HL-60 (cell line): Measurements from ENCODE around the gene BRD4.

Source experiments
- CTCF ChIP-seq: IDR thresholded peaks from one replicate; pipeline ENCODE4 v1.5.1; 2011; ENCODE audit warnings: low read length, control low read depth, inconsistent platforms; ENCODE audit not compliant: insufficient read depth
- REST ChIP-seq: IDR thresholded peaks from 2 replicates; pipeline ENCODE4 v1.6.1; 2012; ENCODE audit warnings: low read depth; ENCODE audit not compliant: insufficient replicate concordance

GRCh38 chr19:15213715-15214381 lies 118.5 kb downstream of the BRD4 start:
- no peak for TF ChIP-seq CTCF
- TF ChIP-seq REST = no peak
